GM12872 (cell line): ENCODE data around the gene NTN3.

ENCODE experiments used
- TF ChIP-seq, protein P1 (sequence below): IDR thresholded peaks from 3 replicates; pipeline ENCODE4 v1.5.1; 2011; ENCODE audit warnings: low read depth, mild to moderate bottlenecking, low read length, moderate library complexity; ENCODE audit not compliant: insufficient read depth

The NTN3 gene

DNA sequence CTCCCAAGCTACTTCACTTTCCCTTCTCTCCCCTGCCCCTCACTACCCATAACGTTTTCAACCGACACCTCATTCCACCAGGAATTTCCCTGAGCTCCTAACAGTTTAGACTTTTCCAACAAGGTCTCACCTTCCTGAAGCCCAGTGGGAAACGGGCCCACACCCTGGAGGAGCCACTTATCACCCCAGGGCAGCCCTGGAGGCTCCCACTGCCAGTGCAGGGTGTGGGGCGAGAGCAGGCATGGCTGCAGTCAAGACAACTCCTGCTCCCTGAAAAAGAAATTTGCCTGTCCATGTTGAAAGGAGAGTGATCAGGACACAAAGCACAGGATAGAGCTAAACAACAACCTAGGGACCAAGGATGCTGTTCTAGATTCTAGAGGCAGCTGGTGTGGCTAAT, 43.6 kb upstream of the NTN3 start:
- TF ChIP-seq, protein P1, sequence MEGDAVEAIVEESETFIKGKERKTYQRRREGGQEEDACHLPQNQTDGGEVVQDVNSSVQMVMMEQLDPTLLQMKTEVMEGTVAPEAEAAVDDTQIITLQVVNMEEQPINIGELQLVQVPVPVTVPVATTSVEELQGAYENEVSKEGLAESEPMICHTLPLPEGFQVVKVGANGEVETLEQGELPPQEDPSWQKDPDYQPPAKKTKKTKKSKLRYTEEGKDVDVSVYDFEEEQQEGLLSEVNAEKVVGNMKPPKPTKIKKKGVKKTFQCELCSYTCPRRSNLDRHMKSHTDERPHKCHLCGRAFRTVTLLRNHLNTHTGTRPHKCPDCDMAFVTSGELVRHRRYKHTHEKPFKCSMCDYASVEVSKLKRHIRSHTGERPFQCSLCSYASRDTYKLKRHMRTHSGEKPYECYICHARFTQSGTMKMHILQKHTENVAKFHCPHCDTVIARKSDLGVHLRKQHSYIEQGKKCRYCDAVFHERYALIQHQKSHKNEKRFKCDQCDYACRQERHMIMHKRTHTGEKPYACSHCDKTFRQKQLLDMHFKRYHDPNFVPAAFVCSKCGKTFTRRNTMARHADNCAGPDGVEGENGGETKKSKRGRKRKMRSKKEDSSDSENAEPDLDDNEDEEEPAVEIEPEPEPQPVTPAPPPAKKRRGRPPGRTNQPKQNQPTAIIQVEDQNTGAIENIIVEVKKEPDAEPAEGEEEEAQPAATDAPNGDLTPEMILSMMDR: no peak

DNA sequence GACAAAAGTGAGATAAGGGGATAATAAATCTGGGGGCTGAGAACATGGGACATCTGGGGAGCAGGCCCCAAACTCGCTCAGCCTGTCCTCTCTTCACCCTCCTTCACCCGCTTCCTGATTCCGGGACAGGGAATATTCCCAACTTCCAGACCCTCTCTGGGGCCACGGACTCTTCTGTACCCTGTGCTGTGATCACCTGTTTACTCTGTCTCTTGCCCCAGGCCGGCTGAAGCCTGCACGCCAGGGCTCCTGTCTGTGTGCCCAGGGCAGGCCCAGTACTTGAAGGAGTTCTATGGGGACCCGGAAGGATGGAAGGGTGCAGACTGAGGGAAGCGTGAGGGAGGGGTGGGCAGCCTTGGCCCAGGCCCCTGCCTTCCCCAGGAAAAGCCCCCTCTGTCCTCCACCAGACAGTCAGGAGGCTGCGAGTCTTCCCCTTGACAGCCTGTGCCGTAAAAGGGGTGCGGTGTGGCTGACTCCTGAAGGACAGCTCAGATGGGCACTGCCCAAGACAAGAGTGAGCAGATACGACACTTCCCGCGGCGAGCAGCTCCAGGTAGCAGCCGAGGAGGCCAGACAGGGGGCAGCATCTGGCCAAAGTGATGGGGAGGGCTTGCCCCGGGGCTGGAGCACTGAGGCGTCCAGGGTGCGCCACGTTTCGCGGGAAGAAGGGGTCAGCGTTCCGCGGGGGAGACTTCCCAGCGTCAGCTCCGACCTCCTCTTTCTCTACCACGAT, 42.9 kb upstream of the NTN3 start:
- TF ChIP-seq, protein P1: peak; percentile 54; the same call in 2 of the 3 replicates

DNA sequence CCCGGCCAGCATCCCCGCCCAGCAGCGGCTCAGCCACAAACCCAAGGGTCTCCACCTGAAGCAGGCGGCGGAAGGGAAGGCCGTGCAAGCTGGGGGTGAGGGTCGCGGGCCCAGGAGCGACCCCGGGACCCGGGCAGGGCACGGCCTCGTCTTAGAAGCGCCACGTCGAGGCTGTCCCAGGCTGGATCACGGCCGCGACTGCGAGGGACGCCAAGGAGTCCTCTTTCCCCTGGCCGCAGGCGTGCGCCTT, 42.4 kb upstream of the NTN3 start:
- TF ChIP-seq, protein P1: no peak

DNA sequence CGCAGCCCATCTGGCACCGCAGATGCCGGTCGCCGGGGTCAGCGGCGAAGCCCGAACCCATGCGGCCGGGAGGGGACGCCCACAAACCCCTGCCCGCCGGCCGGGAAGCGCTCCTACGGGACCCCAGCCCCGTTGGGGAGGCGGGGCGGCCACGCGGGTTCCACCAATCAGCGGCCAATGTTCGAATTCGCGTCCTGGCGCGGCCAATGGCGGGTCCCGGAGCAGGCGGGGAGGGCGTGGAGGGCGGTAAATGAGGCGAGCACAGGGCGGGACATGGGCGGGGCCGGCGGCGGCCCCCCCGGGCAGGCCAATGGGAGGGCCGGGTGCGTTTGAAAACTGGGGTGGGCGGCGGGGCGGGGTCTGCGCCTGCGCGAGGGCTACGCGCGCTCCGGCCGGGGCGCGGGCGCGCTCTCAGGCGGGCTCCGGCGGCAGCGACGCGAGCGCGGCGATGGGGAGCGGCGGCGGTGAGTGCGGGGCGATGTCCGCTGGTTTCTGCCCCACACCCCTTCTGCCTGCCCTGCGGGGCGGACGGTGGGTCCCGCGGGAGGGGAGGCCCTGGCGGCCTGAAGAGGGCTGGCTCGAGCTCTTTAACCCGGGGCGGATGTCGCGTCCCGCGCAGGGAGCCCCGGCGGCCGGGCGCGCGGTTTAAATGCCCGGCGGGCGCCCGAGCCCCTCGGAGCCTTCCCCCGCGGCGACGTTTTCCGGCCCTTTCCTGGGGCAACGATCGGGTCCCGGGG, 41.9 kb upstream of the NTN3 start, which contains the start of gene CCNF:
TSS of gene CCNF (plus strand) at position 414 of the 737 bp plus-strand sequence. CDS start at position 449, 35 bp downstream.
- TF ChIP-seq, protein P1: no peak

DNA sequence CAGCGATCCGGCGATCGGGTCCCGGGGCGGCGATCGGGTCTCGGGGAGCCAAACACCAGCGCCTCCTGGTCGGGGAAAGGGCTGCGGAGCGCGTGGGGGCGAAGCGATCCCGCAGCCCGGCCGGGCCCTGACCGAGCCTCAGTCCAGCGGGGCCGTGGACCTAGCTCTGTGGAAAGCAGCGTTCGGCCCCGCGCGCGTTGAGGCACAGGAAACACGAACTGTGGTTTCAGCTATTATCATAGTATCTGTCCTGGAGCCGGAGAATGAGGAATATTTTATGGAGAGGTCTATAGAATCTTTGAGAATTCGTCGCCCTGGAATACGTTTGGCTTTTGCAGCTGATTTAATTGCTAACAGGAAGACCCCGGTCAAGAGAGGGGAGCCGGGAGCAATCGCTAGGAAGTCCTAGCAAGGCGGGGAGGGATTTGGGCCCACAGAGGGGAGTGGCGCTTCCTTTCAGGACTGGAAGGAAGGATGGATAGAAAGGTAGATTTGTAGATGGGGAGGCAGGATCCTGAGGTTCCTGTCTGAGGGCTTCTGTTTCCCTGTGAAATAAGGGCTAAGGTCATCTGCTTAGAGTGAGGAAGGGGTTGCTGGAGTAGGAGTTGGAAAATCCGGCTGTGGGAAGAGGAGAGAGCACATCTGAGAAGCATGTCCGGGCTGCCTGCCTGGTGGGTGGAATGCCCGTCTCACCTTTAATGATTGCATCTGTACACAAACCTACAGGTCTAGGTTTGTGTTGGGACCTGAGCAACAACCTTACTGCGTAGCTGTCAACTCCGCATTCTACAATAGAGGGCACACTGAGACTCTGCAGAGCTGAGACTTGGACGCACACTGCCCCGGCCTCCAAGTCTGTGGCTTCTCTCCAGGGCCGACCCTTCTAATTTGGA, 41.1 kb upstream of the NTN3 start:
- TF ChIP-seq, protein P1: peak; percentile 57

DNA sequence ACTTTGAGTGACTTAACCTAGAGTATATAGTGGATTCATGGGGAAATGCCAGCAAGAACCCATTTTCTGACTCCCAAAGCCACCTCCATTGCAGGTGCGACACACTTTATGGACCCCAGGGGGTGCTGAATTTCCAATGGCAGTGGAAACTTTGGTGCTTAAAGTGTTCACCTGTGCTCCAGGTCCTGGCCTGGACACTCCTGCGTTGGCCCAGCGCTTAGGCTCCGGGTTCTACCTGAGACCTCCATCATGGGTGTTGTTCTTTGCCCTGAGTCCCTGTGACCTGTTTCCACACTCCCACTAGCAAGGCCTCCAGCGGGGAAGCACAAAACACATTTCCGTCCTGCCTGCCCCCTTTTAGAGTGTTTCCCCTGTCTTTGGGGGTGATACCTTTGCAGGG, 38.8 kb upstream of the NTN3 start:
- TF ChIP-seq, protein P1: 0 out of 3 replicates have a peak, but pooled peaks have one; percentile 21
